Glutamatergic neuron (in vitro differentiated cells): ENCODE results near the gene TBC1D8. TPM values are rescaled to one million over a fixed set of nuclear protein-coding genes. Genes with fewer than 3 reads are reported as not detected.

Source experiments
- DNase-seq: peaks from one replicate; pipeline ENCODE4 v3.0.0; 2022
- H3K27ac Mint-ChIP-seq: one replicate; pipeline ENCODE4 v1.8.0; 2020; ENCODE audit warnings: mild to moderate bottlenecking, mixed read lengths, inconsistent platforms; ENCODE audit not compliant: unreplicated experiment
- H3K27me3 Mint-ChIP-seq: one replicate; pipeline ENCODE4 v1.8.0; 2020; ENCODE audit warnings: mild to moderate bottlenecking, moderate library complexity, mixed read lengths, inconsistent platforms; ENCODE audit not compliant: unreplicated experiment
- H3K36me3 Mint-ChIP-seq: one replicate; pipeline ENCODE4 v1.8.0; 2020; ENCODE audit warnings: mild to moderate bottlenecking, mixed read lengths, inconsistent platforms; ENCODE audit not compliant: unreplicated experiment
- H3K4me1 Mint-ChIP-seq: one replicate; pipeline ENCODE4 v1.8.0; 2020; ENCODE audit warnings: mild to moderate bottlenecking, low read depth, mixed read lengths, inconsistent platforms; ENCODE audit not compliant: unreplicated experiment
- H3K4me3 Mint-ChIP-seq: one replicate; pipeline ENCODE4 v1.8.0; 2020; ENCODE audit warnings: mild to moderate bottlenecking, mixed read lengths, inconsistent platforms; ENCODE audit not compliant: unreplicated experiment
- H3K9me3 Mint-ChIP-seq: one replicate; pipeline ENCODE4 v1.8.0; 2020; ENCODE audit warnings: mild to moderate bottlenecking, moderate library complexity, mixed read lengths, inconsistent platforms; ENCODE audit not compliant: unreplicated experiment
- CTCF ChIP-seq: fragments of 200-600 bp; sonication (generic); IDR thresholded peaks from one replicate; pipeline ENCODE4 v1.5.0; 2021; ENCODE audit not compliant: partially characterized antibody, unreplicated experiment
- total RNA-seq: library from RNA; stranded (reverse); fragmentation: NEBNext Ultra II Directional; extraction: Animal tissue kit (Norgen Biotek cat#: 25700); gene quantifications from one replicate; pipeline ENCODE4 v1.2.1, GENCODE V29; 2021; ENCODE audit not compliant: unreplicated experiment

Gene TBC1D8
- total RNA-seq, 1 donor from 2014 or later, result 14.6 TPM

- DNase-seq, result no peak
- H3K27me3 Mint-ChIP-seq, result peaks cover 3% of the 10 kb centered on the region
- H3K4me3 Mint-ChIP-seq, result no peak overlapping the region
- H3K4me1 Mint-ChIP-seq, result peaks cover 10% of the 10 kb centered on the region
- no peaks in the 10 kb centered on the region for H3K36me3 Mint-ChIP-seq
- no peak overlapping the region for H3K27ac Mint-ChIP-seq
- TF ChIP-seq CTCF, result no peak
- peaks cover 3% of the 10 kb centered on the region for H3K9me3 Mint-ChIP-seq
These were observed 10.1 kb downstream of the TBC1D8 start for GRCh38 chr2:101140978-101141655.

- Mint-ChIP-seq H3K4me3 (no peak overlapping the region), H3K27ac (no peak overlapping the region), H3K27me3 (peaks cover 3% of the 10 kb centered on the region), H3K9me3 (peaks cover 3% of the 10 kb centered on the region), H3K4me1 (peaks cover 10% of the 10 kb centered on the region), H3K36me3 (no peaks in the 10 kb centered on the region)
- TF ChIP-seq CTCF, result no peak
- DNase-seq, result no peak
These were observed 10.9 kb downstream of the TBC1D8 start for GRCh38 chr2:101140237-101140636.

GRCh38 chr2:101139495-101139894, 11.7 kb downstream of the TBC1D8 start:
- Mint-ChIP-seq H3K27ac (no peak overlapping the region), H3K36me3 (no peaks in the 10 kb centered on the region), H3K4me1 (peaks cover 12% of the 10 kb centered on the region), H3K9me3 (peaks cover 3% of the 10 kb centered on the region), H3K4me3 (no peak overlapping the region), H3K27me3 (peaks cover 3% of the 10 kb centered on the region)
- no peak for DNase-seq
- TF ChIP-seq CTCF, result no peak

GRCh38 chr2:101135412-101136296, 15.5 kb downstream of the TBC1D8 start:
- no peak overlapping the region for H3K27ac Mint-ChIP-seq
- TF ChIP-seq CTCF, result no peak

More at GRCh38 chr2:101135412-101136296, 15.5 kb downstream of the TBC1D8 start:
- peaks cover 11% of the 10 kb centered on the region for H3K4me1 Mint-ChIP-seq
- H3K27me3 Mint-ChIP-seq, result peaks cover 4% of the 10 kb centered on the region
- H3K4me3 Mint-ChIP-seq, result no peak overlapping the region
- DNase-seq, result no peak
- peaks cover 2% of the 10 kb centered on the region for H3K9me3 Mint-ChIP-seq
- no peaks in the 10 kb centered on the region for H3K36me3 Mint-ChIP-seq
